Gastroesophageal sphincter (tissue), 4 donors: ENCODE measurements around the gene RPL29. TPM values are rescaled to one million over a fixed set of nuclear protein-coding genes. Genes with fewer than 3 reads are reported as not detected.
"Not testable (repeated sequence)": the region's sequence is repeated elsewhere in the genome, so short reads cannot be mapped to it uniquely, and the experiment has no call there.

ENCODE experiments used
- ATAC-seq: fragments of 150-250 bp; one replicate; pipeline ENCODE4 v1.9.1; 2016; ENCODE audit warnings: mild to moderate bottlenecking, moderate library complexity
- H3K27ac ChIP-seq, 4 donors: fragments of 200-600 bp; sonication (generic) in 3 of 4; 1 replicate in 3 of 4; 2 replicates in 1 of 4; pipeline ENCODE4 v1.5.1; 2016 to 2019
- H3K27me3 ChIP-seq: fragments of 200-600 bp; sonication (generic); one replicate; pipeline ENCODE4 v1.5.1; 2019
- H3K36me3 ChIP-seq, 2 donors: fragments of 200-600 bp; sonication (generic); one replicate each; pipeline ENCODE4 v1.5.1; 2019; ENCODE audit warnings: control low read depth in 1 of 2
- H3K4me1 ChIP-seq, 3 donors: fragments of 200-600 bp; sonication (generic); 1 replicate in 2 of 3; 2 replicates in 1 of 3; pipeline ENCODE4 v1.5.1; 2016 to 2019; ENCODE audit warnings: control low read depth in 2 of 3
- H3K4me3 ChIP-seq, 2 donors: fragments of 200-600 bp; sonication (generic); one replicate each; pipeline ENCODE4 v1.5.1; 2019; ENCODE audit warnings: mild to moderate bottlenecking in 1 of 2, moderate library complexity in 1 of 2
- H3K9me3 ChIP-seq, 3 donors: fragments of 200-600 bp; sonication (generic); one replicate each; pipeline ENCODE4 v1.5.1; 2017 to 2019; ENCODE audit warnings: control low read depth in 2 of 3
- CTCF ChIP-seq, 4 experiments: fragments of 200-600 bp in 2 of 4; fragments of 450-650 bp in 2 of 4; sonication (generic) in 1 of 4; IDR thresholded peaks; one replicate each; pipeline ENCODE4 v1.5.1; 2017 to 2019; ENCODE audit warnings: antibody characterized with exemption in 4 of 4, mild to moderate bottlenecking in 2 of 4, moderate library complexity in 2 of 4
- EP300 ChIP-seq: sonication (generic); formaldehyde crosslinking; IDR thresholded peaks from one replicate; pipeline ENCODE4 v1.6.1; 2017; ENCODE audit warnings: antibody characterized with exemption, mild to moderate bottlenecking
- POLR2A ChIP-seq, 2 donors: fragments of 450-650 bp; IDR thresholded peaks; one replicate each; pipeline ENCODE4 v1.6.1; 2017; ENCODE audit warnings: antibody characterized with exemption in 2 of 2, mild to moderate bottlenecking in 2 of 2, moderate library complexity in 1 of 2
- POLR2AphosphoS5 ChIP-seq: sonication (generic); formaldehyde crosslinking; IDR thresholded peaks from one replicate; pipeline ENCODE4 v1.6.1; 2017; ENCODE audit warnings: antibody characterized with exemption
- WGBS, 2 donors: methylation state at CpG; one replicate each; pipeline ENCODE4 v1.1.5; 2018; ENCODE audit warnings: low coverage in 1 of 2; 5-methylcytosine and 5-hydroxymethylcytosine counted together
- total RNA-seq, 4 donors: library from RNA; depleted of rRNA; stranded (reverse); fragments of >200 nt; gene quantifications; one replicate each; pipeline ENCODE4 v1.1.0, GENCODE V29; 2016

RPL29 gene
- total RNA-seq, 4 donors from 2014 or later, result 775 to 1,945 (median 1,298) TPM

GRCh38 chr3:52036222-52036694 is 40.6 kb upstream of the RPL29 start:
- Histone ChIP-seq H3K4me3 (no peak overlapping the region), H3K27me3 (no peaks in the 10 kb centered on the region), H3K4me1 (peaks cover 0 to 8% (median 0%) of the 10 kb centered on the region in 3 donors), H3K9me3 (no peaks in the 10 kb centered on the region), H3K36me3 (no peaks in the 10 kb centered on the region), H3K27ac (no peak overlapping the region)
- 80% methylated on average over 1 of the region's 5 CpGs for WGBS, 2 donors
- ATAC-seq, result no peak
- TF ChIP-seq CTCF (IDR thresholded peaks at IDR 0.05), result no peak
- TF ChIP-seq POLR2AphosphoS5, result no peak
- TF ChIP-seq POLR2A (IDR thresholded peaks at IDR 0.05), result no peak
- no peak for TF ChIP-seq EP300

GRCh38 chr3:52034651-52035050 is 39.0 kb upstream of the RPL29 start:
- H3K27ac ChIP-seq, result no peak overlapping the region
- H3K4me1 ChIP-seq, result no peaks in the 10 kb centered on the region
- no peak for ATAC-seq
- no peaks in the 10 kb centered on the region for H3K36me3 ChIP-seq
- no peaks in the 10 kb centered on the region for H3K9me3 ChIP-seq
- no peak overlapping the region for H3K4me3 ChIP-seq
- H3K27me3 ChIP-seq, result no peaks in the 10 kb centered on the region
- no peak for TF ChIP-seq POLR2AphosphoS5
- no peak for TF ChIP-seq CTCF (IDR thresholded peaks at IDR 0.05)
- TF ChIP-seq POLR2A (IDR thresholded peaks at IDR 0.05), result no peak
- no peak for TF ChIP-seq EP300
- 89% methylated on average over 1 of the region's 3 CpGs; no CpG with 5 or more reads in 1 of the 2 donors for WGBS, 2 donors

GRCh38 chr3:52034212-52034611 is 38.5 kb upstream of the RPL29 start:
- ATAC-seq, result no peak
- 80% methylated on average over 1 of the region's 5 CpGs; no CpG with 5 or more reads in 1 of the 2 donors for WGBS, 2 donors
- no peaks in the 10 kb centered on the region for H3K27me3 ChIP-seq
- H3K4me3 ChIP-seq, result no peak overlapping the region
- no peak overlapping the region for H3K27ac ChIP-seq
- no peak for TF ChIP-seq POLR2AphosphoS5
- TF ChIP-seq POLR2A (IDR thresholded peaks at IDR 0.05), result no peak
- TF ChIP-seq EP300, result no peak
- TF ChIP-seq CTCF (IDR thresholded peaks at IDR 0.05), result no peak
- no peaks in the 10 kb centered on the region for H3K9me3 ChIP-seq
- no peaks in the 10 kb centered on the region for H3K36me3 ChIP-seq
- H3K4me1 ChIP-seq, result no peaks in the 10 kb centered on the region

GRCh38 chr3:52033748-52034147 is 38.1 kb upstream of the RPL29 start:
- not testable (repeated sequence) for H3K27me3 ChIP-seq, ATAC-seq, H3K4me3 ChIP-seq, H3K4me1 ChIP-seq, H3K36me3 ChIP-seq, H3K27ac ChIP-seq, H3K9me3 ChIP-seq
- WGBS, 2 donors, result 98 to 100% methylated on average over 4 to 6 of the region's 6 CpGs

- no CpG with 5 or more reads among the region's 11 CpGs for WGBS, 2 donors
- ATAC-seq, result no peak
- no peak overlapping the region for H3K4me3 ChIP-seq
- no peaks in the 10 kb centered on the region for H3K27me3 ChIP-seq
- no peaks in the 10 kb centered on the region for H3K36me3 ChIP-seq
- no peak for TF ChIP-seq POLR2A (IDR thresholded peaks at IDR 0.05)
- TF ChIP-seq EP300, result no peak
- TF ChIP-seq CTCF (IDR thresholded peaks at IDR 0.05), result no peak
- TF ChIP-seq POLR2AphosphoS5, result no peak
- H3K27ac ChIP-seq, result no peak overlapping the region
- H3K4me1 ChIP-seq, result no peaks in the 10 kb centered on the region
- H3K9me3 ChIP-seq, result no peaks in the 10 kb centered on the region
Measured at GRCh38 chr3:52032702-52033408, 37.2 kb upstream of the RPL29 start.
